IMR-90 (cell line): ENCODE results near the gene PHLPP2. TPM values are rescaled to one million over a fixed set of nuclear protein-coding genes. Genes with fewer than 3 reads are reported as not detected.

ENCODE experiments used
- ATAC-seq: fragments of 200-7000 bp; cut with Tn5 transposase; 2 replicates; pipeline ENCODE4 v1.9.1; 2020; ENCODE audit warnings: low read depth, mild to moderate bottlenecking, moderate library complexity
- BruUV-seq: library from RNA; stranded (reverse); fragments of 400-500 nt; replicated peaks from 2 replicates; lab custom pipeline; 2021; lab: Mats Ljungman, UMichigan
- CTCF ChIA-PET: fragments of 300-600 bp; formaldehyde crosslinking; extraction: SDS; loops from one replicate; lab custom pipeline; 2021; ENCODE audit warnings: antibody characterized with exemption; lab: Yijun Ruan, JAX
- POLR2A ChIA-PET: fragments of 300-600 bp; sonication (Branson Sonifier 250); formaldehyde crosslinking; loops from one replicate; lab custom pipeline; 2022; ENCODE audit warnings: antibody characterized with exemption; ENCODE audit not compliant: unreplicated experiment; lab: Charles Lee
- DNase-seq: peaks from one replicate; pipeline ENCODE4 v3.0.0; 2013
- H2AFZ ChIP-seq: replicated peaks from 2 replicates; pipeline ENCODE3; 2013; ENCODE audit warnings: low read length, mild to moderate bottlenecking; ENCODE audit not compliant: poor library complexity
- H2AK5ac ChIP-seq: 2 replicates; pipeline ENCODE4 v1.6.1; 2013; ENCODE audit warnings: low read depth, low read length, inconsistent platforms
- H2AK9ac ChIP-seq: replicated peaks from 2 replicates; pipeline ENCODE3; 2013; ENCODE audit warnings: mild to moderate bottlenecking, low read depth, low read length, moderate library complexity; ENCODE audit not compliant: poor library complexity
- H2BK120ac ChIP-seq: 2 replicates; pipeline ENCODE4 v1.6.1; 2013; ENCODE audit warnings: low read depth, low read length, inconsistent platforms
- H2BK15ac ChIP-seq: 3 replicates; pipeline ENCODE4 v1.6.1; 2013; ENCODE audit warnings: low read depth, low read length, inconsistent platforms
- H2BK20ac ChIP-seq: 2 replicates; pipeline ENCODE4 v1.6.1; 2013; ENCODE audit warnings: low read depth, mild to moderate bottlenecking, inconsistent platforms, low read length, moderate library complexity
- H2BK5ac ChIP-seq: 2 replicates; pipeline ENCODE4 v1.6.1; 2013; ENCODE audit warnings: mild to moderate bottlenecking, low read depth, low read length, inconsistent platforms; ENCODE audit not compliant: poor library complexity, severe bottlenecking
- H3K14ac ChIP-seq: replicated peaks from 2 replicates; pipeline ENCODE4 v1.6.1; 2013; ENCODE audit warnings: low read depth, low read length, inconsistent platforms
- H3K18ac ChIP-seq: 2 replicates; pipeline ENCODE4 v1.6.1; 2013; ENCODE audit warnings: low read depth, low read length, control low read depth
- H3K23ac ChIP-seq: 2 replicates; pipeline ENCODE4 v1.6.1; 2013; ENCODE audit warnings: low read depth, low read length, inconsistent platforms
- H3K27ac ChIP-seq: 2 replicates; pipeline ENCODE4 v1.5.1; 2013; ENCODE audit warnings: mild to moderate bottlenecking, control low read depth, low read length; ENCODE audit not compliant: insufficient read depth
- H3K27me3 ChIP-seq: 2 replicates; pipeline ENCODE4 v1.6.1; 2013; ENCODE audit warnings: low read length; ENCODE audit not compliant: control insufficient read depth, insufficient read depth
- H3K36me3 ChIP-seq: 2 replicates; pipeline ENCODE4 v1.6.1; 2013; ENCODE audit warnings: low read length, mixed read lengths; ENCODE audit not compliant: control insufficient read depth, insufficient read depth
- H3K4ac ChIP-seq: 2 replicates; pipeline ENCODE4 v1.6.1; 2013; ENCODE audit warnings: low read depth, low read length, inconsistent platforms
- H3K4me1 ChIP-seq: 2 replicates; pipeline ENCODE4 v1.6.1; 2013; ENCODE audit warnings: low read length, mixed read lengths; ENCODE audit not compliant: control insufficient read depth, insufficient read depth
- H3K4me2 ChIP-seq: 2 replicates; pipeline ENCODE4 v1.6.1; 2013; ENCODE audit warnings: low read depth, mild to moderate bottlenecking, control low read depth, low read length, moderate library complexity
- H3K4me3 ChIP-seq: 2 replicates; pipeline ENCODE4 v1.5.1; 2013; ENCODE audit warnings: low read depth, mild to moderate bottlenecking, control low read depth, low read length, moderate library complexity; ENCODE audit not compliant: insufficient read depth
- H3K56ac ChIP-seq: 2 replicates; pipeline ENCODE4 v1.6.1; 2013; ENCODE audit warnings: low read length, inconsistent platforms; ENCODE audit not compliant: insufficient read depth; ENCODE audit errors: extremely low read depth
- H3K79me1 ChIP-seq, 2 experiments: 2 replicates each; pipeline ENCODE4 v1.6.1; 2013; ENCODE audit warnings: low read length in 2 of 2, inconsistent platforms in 1 of 2, low read depth in 1 of 2
- H3K9ac ChIP-seq: 2 replicates; pipeline ENCODE4 v1.6.1; 2013; ENCODE audit warnings: low read depth, low read length, control low read depth
- H3K9me1 ChIP-seq: 2 replicates; pipeline ENCODE4 v1.6.1; 2013; ENCODE audit warnings: low read length, inconsistent platforms; ENCODE audit not compliant: insufficient read depth
- H3K9me3 ChIP-seq: 2 replicates; pipeline ENCODE4 v1.6.1; 2013; ENCODE audit warnings: low read length; ENCODE audit not compliant: control insufficient read depth, insufficient read depth
- H4K20me1 ChIP-seq: 2 replicates; pipeline ENCODE4 v1.6.1; 2013; ENCODE audit warnings: low read length, inconsistent platforms; ENCODE audit not compliant: insufficient read depth
- H4K5ac ChIP-seq: 2 replicates; pipeline ENCODE4 v1.6.1; 2013; ENCODE audit warnings: mild to moderate bottlenecking, low read depth, low read length, control low read depth
- H4K8ac ChIP-seq, 2 experiments: 2 replicates each; pipeline ENCODE4 v1.6.1; 2013; ENCODE audit warnings: low read depth in 2 of 2, low read length in 2 of 2, control low read depth in 1 of 2, inconsistent platforms in 1 of 2
- H4K91ac ChIP-seq: 2 replicates; pipeline ENCODE4 v1.6.1; 2013; ENCODE audit warnings: low read depth, low read length, inconsistent platforms; ENCODE audit not compliant: insufficient read depth
- BHLHE40 ChIP-seq: fragments of 150-350 bp; IDR thresholded peaks from 2 replicates; pipeline ENCODE4 v1.6.1; 2016; ENCODE audit warnings: mild to moderate bottlenecking, low read depth, low read length
- CEBPB ChIP-seq: IDR thresholded peaks from 2 replicates; pipeline ENCODE4 v1.6.1; 2012; ENCODE audit warnings: low read depth, low read length, improper control_type of control experiment
- CHD1 ChIP-seq: IDR thresholded peaks from 2 replicates; pipeline ENCODE4 v1.6.1; 2012; ENCODE audit warnings: low read depth, low read length, improper control_type of control experiment
- CTCF ChIP-seq: conservative IDR thresholded peaks from 2 replicates; pipeline ENCODE4 v1.5.1; 2012; ENCODE audit warnings: mild to moderate bottlenecking, low read depth, low read length, improper control_type of control experiment
- ELK1 ChIP-seq: fragments of 150-350 bp; IDR thresholded peaks from 2 replicates; pipeline ENCODE4 v1.6.1; 2016; ENCODE audit warnings: low read depth, mild to moderate bottlenecking, low read length, moderate library complexity, borderline replicate concordance
- FOS ChIP-seq: fragments of 150-350 bp; IDR thresholded peaks from 2 replicates; pipeline ENCODE4 v1.6.1; 2016; ENCODE audit warnings: low read depth, low read length
- MAFK ChIP-seq: IDR thresholded peaks from 2 replicates; pipeline ENCODE4 v1.6.1; 2012; ENCODE audit warnings: low read depth, low read length, improper control_type of control experiment
- MAZ ChIP-seq: IDR thresholded peaks from 2 replicates; pipeline ENCODE4 v1.6.1; 2012; ENCODE audit warnings: low read depth, mild to moderate bottlenecking, low read length, improper control_type of control experiment, moderate library complexity, borderline replicate concordance
- MXI1 ChIP-seq: IDR thresholded peaks from 2 replicates; pipeline ENCODE4 v1.6.1; 2012; ENCODE audit warnings: low read depth, mild to moderate bottlenecking, low read length, moderate library complexity, borderline replicate concordance
- NFE2L2 ChIP-seq: fragments of 150-350 bp; IDR thresholded peaks from 2 replicates; pipeline ENCODE4 v1.6.1; 2016; ENCODE audit warnings: low read depth, mild to moderate bottlenecking, low read length
- POLR2A ChIP-seq: IDR thresholded peaks from 2 replicates; pipeline ENCODE4 v1.6.1; 2012; ENCODE audit warnings: mild to moderate bottlenecking, low read depth, low read length
- RAD21 ChIP-seq: IDR thresholded peaks from 2 replicates; pipeline ENCODE4 v1.6.1; 2012; ENCODE audit warnings: low read length, improper control_type of control experiment
- RCOR1 ChIP-seq: IDR thresholded peaks from 2 replicates; pipeline ENCODE4 v1.6.1; 2012; ENCODE audit warnings: mild to moderate bottlenecking, low read length, improper control_type of control experiment; ENCODE audit not compliant: insufficient replicate concordance
- RFX5 ChIP-seq: IDR thresholded peaks from 2 replicates; pipeline ENCODE4 v1.8.0; 2012; ENCODE audit warnings: low read depth, mild to moderate bottlenecking, low read length, moderate library complexity
- SMC3 ChIP-seq: fragments of 150-350 bp; IDR thresholded peaks from 2 replicates; pipeline ENCODE4 v1.6.1; 2016; ENCODE audit warnings: low read depth, mild to moderate bottlenecking, antibody characterized with exemption, low read length, moderate library complexity
- USF2 ChIP-seq: fragments of 150-350 bp; IDR thresholded peaks from 2 replicates; pipeline ENCODE4 v1.6.1; 2017; ENCODE audit warnings: mild to moderate bottlenecking, antibody characterized with exemption, low read length, low read depth
- WGBS, 2 experiments: methylation state at CpG; one replicate each; pipeline versions ENCODE4 v1.1.5 to v1.1.7; 2013; ENCODE audit warnings: missing lambda C conversion rate in 2 of 2; ENCODE audit not compliant: insufficient read length in 1 of 2; ENCODE audit errors: extremely low coverage in 2 of 2; 5-methylcytosine and 5-hydroxymethylcytosine counted together
- dilution Hi-C: fragments of 300-500 bp; cut with HindIII; formaldehyde crosslinking; loops from one replicate; pipeline ENCODE4 v1.14.3; 2018; ENCODE audit warnings: low sequenced_read_pairs; ENCODE audit not compliant: unreplicated experiment
- in situ Hi-C: fragments of 300-500 bp; cut with MboI; formaldehyde crosslinking; loops from 3 replicates; pipeline ENCODE4 v1.14.3; 2019; ENCODE audit warnings: low sequenced_read_pairs, inconsistent platforms, mixed read lengths
- intact Hi-C: fragments of 100-400 bp; cut with micrococcal nuclease; formaldehyde crosslinking; loops from 2 replicates; pipeline ENCODE4 v1.10.0; 2022
- polyA plus RNA-seq, 3 experiments: library from polyadenylated mRNA; depleted of rRNA; stranded (reverse); fragments of >200 nt; gene quantifications; 2 replicates each; pipeline ENCODE4 v1.2.3, GENCODE V29; 2012; ENCODE audit warnings: low replicate concordance in 1 of 3
- total RNA-seq: library from RNA; depleted of rRNA; stranded (reverse); fragments of >200 nt; gene quantifications from 2 replicates; pipeline ENCODE4 v1.2.3, GENCODE V29; 2012

PHLPP2 gene
- total and polyA plus RNA-seq, 2 of the 4 experiments (the other 2 are of a cell fraction) = 6.8 to 10.2 TPM

GRCh38 chr16:71631776-71632175 is 92.7 kb downstream of the PHLPP2 start:
- Histone ChIP-seq H3K9me3 (0 out of 2 replicates have a peak, but pooled peaks cover under 1% of the 10 kb centered on the region), H2BK5ac (no peak overlapping the region), H3K18ac (no peak overlapping the region), H2BK120ac (no peak overlapping the region), H2BK15ac (no peak overlapping the region), H3K4me2 (no peak overlapping the region), H2AFZ (no peak overlapping the region), H2AK5ac (no peak overlapping the region), H4K91ac (no peak overlapping the region), H3K79me1 (no peaks in the 10 kb centered on the region), H3K36me3 (no peaks in the 10 kb centered on the region), H3K9ac (no peak overlapping the region), H3K4me3 (no peak overlapping the region), H3K4ac (no peak overlapping the region), H2BK20ac (no peak overlapping the region), H3K9me1 (no peaks in the 10 kb centered on the region), H3K27ac (no peak overlapping the region), H4K5ac (no peak overlapping the region), H3K4me1 (peaks cover 2% of the 10 kb centered on the region; the same call in 1 of the 2 replicates), H3K27me3 (peaks cover 16% of the 10 kb centered on the region), H4K8ac (no peak overlapping the region), H2AK9ac (no peak overlapping the region), H3K14ac (no peak overlapping the region), H4K20me1 (no peaks in the 10 kb centered on the region), H3K56ac (no peak overlapping the region), H3K23ac (no peak overlapping the region)
- CTCF ChIA-PET = interaction anchor here (2.1 kb wide), 1 partner anchor 21 kb away, joined by 8 read pairs; no protein-coding TSS in a partner anchor
- TF ChIP-seq CEBPB (no peak), RCOR1 (no peak), POLR2A (no peak), MAZ (no peak), RFX5 (no peak), NFE2L2 (no peak), BHLHE40 (no peak), MAFK (no peak), RAD21 (no peak), CHD1 (no peak), FOS (no peak), SMC3 (no peak), ELK1 (no peak), USF2 (no peak), CTCF (no peak), MXI1 (no peak)
- no CpG with 5 or more reads among the region's 4 CpGs for WGBS, 2 experiments
- no TSS peak for BruUV-seq
- in situ Hi-C loops = no loop called here
- intact Hi-C loops = no loop called here
- ATAC-seq (no peak), DNase-seq (no peak)
- POLR2A ChIA-PET = no interaction called here
- dilution Hi-C loops = no loop called here
